Fibroblast of mammary gland (primary cell): ENCODE results near the gene ASTN2.

Source experiments
- DNase-seq: peaks from one replicate; pipeline ENCODE4 v3.0.0-alpha.2; 2010; ENCODE audit warnings: low read depth
- H3K4me3 ChIP-seq: 2 replicates; pipeline ENCODE4 v1.5.1; 2011; ENCODE audit warnings: low read depth, mild to moderate bottlenecking, low read length, moderate library complexity; ENCODE audit not compliant: control insufficient read depth
- CTCF ChIP-seq: conservative IDR thresholded peaks from 2 replicates; pipeline ENCODE4 v1.5.1; 2011; ENCODE audit warnings: low read depth, low read length, inconsistent platforms; ENCODE audit not compliant: control insufficient read depth, insufficient read depth

ASTN2 gene

GRCh38 chr9:116506685-116507084 lies 908.2 kb downstream of the ASTN2 start:
- no peak overlapping the region for H3K4me3 ChIP-seq
- TF ChIP-seq CTCF: no peak
- peak; percentile 76 for DNase-seq

- TF ChIP-seq CTCF: no peak
- no peak overlapping the region for H3K4me3 ChIP-seq
- no peak for DNase-seq
Observed at GRCh38 chr9:116504893-116505480, 909.9 kb downstream of the ASTN2 start.

- DNase-seq: no peak
- no peak overlapping the region for H3K4me3 ChIP-seq
- no peak for TF ChIP-seq CTCF
Observed at GRCh38 chr9:116504081-116504480, 910.8 kb downstream of the ASTN2 start.

- no peak overlapping the region for H3K4me3 ChIP-seq
- TF ChIP-seq CTCF: no peak
- no peak for DNase-seq
Observed at GRCh38 chr9:116502746-116503145, 912.1 kb downstream of the ASTN2 start.

- DNase-seq: peak; percentile 78
- no peak for TF ChIP-seq CTCF
- no peak overlapping the region for H3K4me3 ChIP-seq
Observed at GRCh38 chr9:116501871-116502270, 913.0 kb downstream of the ASTN2 start.

- H3K4me3 ChIP-seq: no peak overlapping the region
- TF ChIP-seq CTCF: no peak
- DNase-seq: peak; percentile 92
Observed at GRCh38 chr9:116499986-116500871, 914.6 kb downstream of the ASTN2 start.
